ENCODE results near the gene CHST11. TPM values are rescaled to one million over a fixed set of nuclear protein-coding genes. Genes with fewer than 3 reads are reported as not detected.

Gene CHST11
- total RNA-seq, 1 donor from 2014 or later = 6.0 TPM

DNA sequence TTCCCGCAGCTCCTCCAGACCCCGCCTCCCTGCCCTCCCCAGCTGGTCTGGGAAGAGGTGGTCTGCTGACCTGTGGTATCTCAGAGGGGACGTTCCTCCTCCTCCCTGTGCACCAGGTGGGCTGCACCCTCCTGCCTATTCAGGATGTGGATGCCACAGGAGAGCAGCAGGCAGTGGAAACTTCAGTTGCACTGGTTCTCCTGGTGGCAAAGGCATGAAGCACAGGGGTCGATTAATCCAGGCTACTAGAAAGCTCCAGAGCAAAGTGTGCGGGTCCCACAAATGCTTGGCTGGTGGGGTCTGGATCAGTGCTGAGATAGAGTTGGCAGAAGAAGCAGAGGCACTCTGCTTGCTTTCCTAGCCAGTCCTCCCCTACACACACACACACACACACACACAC is 304.3 kb downstream of the CHST11 start:
- Histone ChIP-seq H3K27ac (replicated peaks) (no peak overlapping the region), H3K4me3 (no peak overlapping the region), H3K36me3 (peaks cover 18% of the 10 kb centered on the region), H3K27me3 (ENCODE audit: low read depth) (no peaks in the 10 kb centered on the region), H3K9me3 (replicated peaks) (no peaks in the 10 kb centered on the region), H3K4me1 (no peaks in the 10 kb centered on the region)
- TF ChIP-seq, protein P1, sequence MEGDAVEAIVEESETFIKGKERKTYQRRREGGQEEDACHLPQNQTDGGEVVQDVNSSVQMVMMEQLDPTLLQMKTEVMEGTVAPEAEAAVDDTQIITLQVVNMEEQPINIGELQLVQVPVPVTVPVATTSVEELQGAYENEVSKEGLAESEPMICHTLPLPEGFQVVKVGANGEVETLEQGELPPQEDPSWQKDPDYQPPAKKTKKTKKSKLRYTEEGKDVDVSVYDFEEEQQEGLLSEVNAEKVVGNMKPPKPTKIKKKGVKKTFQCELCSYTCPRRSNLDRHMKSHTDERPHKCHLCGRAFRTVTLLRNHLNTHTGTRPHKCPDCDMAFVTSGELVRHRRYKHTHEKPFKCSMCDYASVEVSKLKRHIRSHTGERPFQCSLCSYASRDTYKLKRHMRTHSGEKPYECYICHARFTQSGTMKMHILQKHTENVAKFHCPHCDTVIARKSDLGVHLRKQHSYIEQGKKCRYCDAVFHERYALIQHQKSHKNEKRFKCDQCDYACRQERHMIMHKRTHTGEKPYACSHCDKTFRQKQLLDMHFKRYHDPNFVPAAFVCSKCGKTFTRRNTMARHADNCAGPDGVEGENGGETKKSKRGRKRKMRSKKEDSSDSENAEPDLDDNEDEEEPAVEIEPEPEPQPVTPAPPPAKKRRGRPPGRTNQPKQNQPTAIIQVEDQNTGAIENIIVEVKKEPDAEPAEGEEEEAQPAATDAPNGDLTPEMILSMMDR (IDR thresholded peaks at IDR 0.05; ENCODE audit: borderline replicate concordance) = no peak
- DNase-seq = no peak
- intact Hi-C loops (cut with micrococcal nuclease) = no loop called here

DNA sequence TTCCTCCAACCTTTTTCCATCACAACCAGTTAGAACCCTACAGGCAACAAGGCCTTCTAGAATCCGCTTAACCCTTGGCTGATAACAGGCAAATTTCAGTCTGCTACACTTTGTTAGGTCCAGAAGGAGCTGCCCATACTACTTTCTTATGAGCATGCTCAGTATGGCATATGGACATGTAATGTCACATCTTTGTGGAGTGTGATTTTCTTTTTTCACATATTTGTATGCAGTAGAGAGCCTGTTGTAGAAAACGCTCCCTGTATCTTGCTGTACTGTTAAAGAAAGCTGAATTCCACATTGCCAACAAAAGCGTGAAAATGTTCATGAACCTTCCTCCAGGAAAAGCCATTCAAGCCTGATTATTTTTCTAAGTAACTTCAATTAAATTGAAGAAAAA is 304.9 kb downstream of the CHST11 start:
- Histone ChIP-seq H3K4me3 (no peak overlapping the region), H3K27me3 (ENCODE audit: low read depth) (no peaks in the 10 kb centered on the region), H3K36me3 (peaks cover 18% of the 10 kb centered on the region), H3K4me1 (no peaks in the 10 kb centered on the region), H3K27ac (replicated peaks) (no peak overlapping the region), H3K9me3 (replicated peaks) (no peaks in the 10 kb centered on the region)
- no peak for DNase-seq
- intact Hi-C loops (cut with micrococcal nuclease) = no loop called here
- TF ChIP-seq, protein P1 (IDR thresholded peaks at IDR 0.05; ENCODE audit: borderline replicate concordance) = no peak

DNA sequence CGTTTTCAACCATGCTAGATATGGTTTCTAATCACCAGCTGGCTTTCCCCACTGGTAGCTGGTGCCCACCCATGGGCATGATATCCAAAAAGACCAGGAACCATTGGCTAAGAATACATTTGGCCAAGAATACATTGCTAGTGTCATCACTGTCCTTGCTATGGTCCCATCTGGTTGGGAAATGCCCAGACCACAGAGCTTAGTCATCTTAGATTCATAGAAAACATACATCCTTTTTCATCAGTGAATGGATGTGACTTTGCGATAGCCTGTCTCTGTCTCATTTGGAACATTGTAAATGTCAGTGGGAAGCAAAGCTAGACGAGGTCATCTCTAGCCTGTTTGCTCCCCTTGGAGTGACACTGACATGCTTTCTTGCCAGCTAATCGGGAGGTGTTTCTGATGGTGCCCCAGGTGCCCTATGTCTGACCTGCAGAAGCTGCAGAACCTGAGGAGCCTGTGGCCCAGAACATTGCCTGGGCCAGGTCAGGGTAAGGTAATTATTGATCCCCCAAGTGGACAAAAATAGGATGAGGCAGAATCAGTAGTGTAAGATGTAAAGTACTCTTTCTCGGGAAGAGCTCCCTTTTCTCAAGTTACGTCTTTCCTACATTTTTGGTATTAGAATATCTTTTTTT is 306.5 kb downstream of the CHST11 start:
- DNase-seq = no peak
- Histone ChIP-seq H3K4me3 (no peak overlapping the region), H3K36me3 (peaks cover 4% of the 10 kb centered on the region), H3K27me3 (ENCODE audit: low read depth) (no peaks in the 10 kb centered on the region), H3K27ac (replicated peaks) (no peak overlapping the region), H3K4me1 (no peaks in the 10 kb centered on the region), H3K9me3 (replicated peaks) (no peaks in the 10 kb centered on the region)
- TF ChIP-seq, protein P1 (IDR thresholded peaks at IDR 0.05; ENCODE audit: borderline replicate concordance) = no peak
- intact Hi-C loops (cut with micrococcal nuclease) = no loop called here

DNA sequence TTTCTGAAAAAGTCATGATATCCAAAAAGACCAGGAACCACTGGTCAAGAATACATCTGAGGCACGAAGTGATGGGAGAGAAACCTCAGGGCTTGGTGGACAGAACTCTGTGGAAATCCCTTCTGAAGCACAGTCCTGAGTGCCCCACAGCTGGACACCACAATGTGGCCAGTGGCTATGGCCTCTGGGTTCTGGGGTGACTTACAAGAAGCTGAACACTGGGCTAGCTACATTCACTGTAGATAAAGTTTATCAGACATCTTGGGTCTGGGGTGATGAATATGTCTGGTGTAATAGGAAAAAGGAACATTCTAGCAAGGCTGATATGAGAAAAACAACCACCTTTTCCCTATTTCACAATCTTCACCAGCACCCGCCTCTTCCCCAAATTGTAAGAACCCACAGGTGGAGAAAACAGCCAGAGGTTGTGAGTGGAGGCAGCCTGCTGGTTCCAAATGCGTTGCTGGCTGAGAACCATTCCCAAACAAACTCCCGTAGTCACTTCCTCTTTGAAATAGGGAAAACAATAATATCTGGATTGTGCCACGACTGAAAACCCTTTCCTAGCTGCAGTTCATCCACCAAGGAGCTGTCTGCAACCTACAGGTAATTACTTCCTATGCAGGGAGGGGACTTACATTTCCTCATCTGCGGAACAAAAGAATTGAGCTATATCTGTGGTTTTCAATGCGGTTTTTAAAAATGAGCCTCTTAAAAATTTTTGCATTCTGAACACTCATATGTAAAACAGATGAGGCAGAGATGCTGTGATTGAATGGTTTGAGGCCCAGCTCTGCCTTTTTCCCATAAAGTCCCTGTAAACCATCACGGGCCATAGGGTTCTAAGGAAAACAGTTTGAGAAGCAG is 307.7 kb downstream of the CHST11 start:
- intact Hi-C loops (cut with micrococcal nuclease) = no loop called here
- Histone ChIP-seq H3K27me3 (ENCODE audit: low read depth) (no peaks in the 10 kb centered on the region), H3K27ac (replicated peaks) (no peak overlapping the region), H3K4me3 (no peak overlapping the region), H3K4me1 (no peaks in the 10 kb centered on the region), H3K9me3 (replicated peaks) (no peaks in the 10 kb centered on the region), H3K36me3 (no peaks in the 10 kb centered on the region)
- DNase-seq = no peak
- TF ChIP-seq, protein P1 (IDR thresholded peaks at IDR 0.05; ENCODE audit: borderline replicate concordance) = no peak

DNA sequence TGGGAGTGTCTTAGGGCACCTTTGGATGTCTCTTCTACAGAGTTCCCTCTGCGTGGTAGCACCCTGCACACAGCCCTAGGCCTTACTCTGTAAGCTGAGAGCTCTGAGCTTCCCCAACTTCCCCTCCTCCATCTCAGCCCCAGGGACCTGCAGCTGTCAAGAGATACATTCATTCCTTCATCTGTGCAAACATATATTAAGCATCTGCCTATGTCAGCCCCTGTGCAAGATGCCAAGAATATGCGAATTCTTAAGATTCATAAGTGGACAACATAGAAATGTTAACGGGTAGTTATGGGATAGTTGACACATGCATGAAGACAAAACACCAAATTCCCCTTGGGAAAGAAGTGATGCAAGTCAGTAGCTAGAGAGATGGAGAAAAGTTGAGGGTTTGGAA is 310.5 kb downstream of the CHST11 start:
- Histone ChIP-seq H3K9me3 (replicated peaks) (peaks cover 10% of the 10 kb centered on the region), H3K27me3 (ENCODE audit: low read depth) (no peaks in the 10 kb centered on the region), H3K4me1 (no peaks in the 10 kb centered on the region), H3K36me3 (no peaks in the 10 kb centered on the region), H3K4me3 (no peak overlapping the region), H3K27ac (replicated peaks) (no peak overlapping the region)
- TF ChIP-seq, protein P1 (IDR thresholded peaks at IDR 0.05; ENCODE audit: borderline replicate concordance) = no peak
- intact Hi-C loops (cut with micrococcal nuclease) = no loop called here
- DNase-seq = no peak

Data from left ventricle myocardium inferior (tissue), 1 donor.